Smooth muscle cell (in vitro differentiated cells): ENCODE data around the gene NCS1. TPM values are rescaled to one million over a fixed set of nuclear protein-coding genes. Genes with fewer than 3 reads are reported as not detected.

ENCODE experiments used
- DNase-seq: peaks from one replicate; lab custom pipeline; 2025; ENCODE audit not compliant: unreplicated experiment; lab: John Stamatoyannopoulos, UW
- H2AFZ ChIP-seq: fragments of 200-600 bp; sonication (generic); 2 replicates; pipeline ENCODE4 v1.6.0; 2016; ENCODE audit warnings: antibody characterized with exemption, low read depth, mild to moderate bottlenecking
- H3F3A ChIP-seq: fragments of 200-600 bp; sonication (generic); 2 replicates; pipeline ENCODE4 v1.6.0; 2017; ENCODE audit warnings: antibody characterized with exemption, low read depth
- H3K27ac ChIP-seq: fragments of 200-600 bp; sonication (generic); 2 replicates; pipeline ENCODE4 v1.5.1; 2016; ENCODE audit warnings: low read depth, mild to moderate bottlenecking
- H3K27me3 ChIP-seq: fragments of 200-600 bp; sonication (generic); 2 replicates; pipeline ENCODE4 v1.6.1; 2016; ENCODE audit warnings: low read depth, mild to moderate bottlenecking
- H3K36me3 ChIP-seq: fragments of 200-600 bp; sonication (generic); 2 replicates; pipeline ENCODE4 v1.5.1; 2016; ENCODE audit warnings: low read depth
- H3K4me1 ChIP-seq: fragments of 200-600 bp; sonication (generic); 2 replicates; pipeline ENCODE4 v1.5.1; 2016; ENCODE audit warnings: low read depth
- H3K4me2 ChIP-seq: fragments of 200-600 bp; sonication (generic); 2 replicates; pipeline ENCODE4 v1.6.0; 2016; ENCODE audit warnings: mild to moderate bottlenecking
- H3K4me3 ChIP-seq: fragments of 200-600 bp; sonication (generic); 2 replicates; pipeline ENCODE4 v1.5.1; 2016; ENCODE audit warnings: mild to moderate bottlenecking
- H3K79me2 ChIP-seq: fragments of 200-600 bp; sonication (generic); 2 replicates; pipeline ENCODE4 v1.6.0; 2016; ENCODE audit warnings: low read depth, mild to moderate bottlenecking
- H3K9ac ChIP-seq: fragments of 200-600 bp; sonication (generic); 2 replicates; pipeline ENCODE4 v1.6.0; 2016; ENCODE audit warnings: low read depth
- H3K9me3 ChIP-seq: fragments of 200-600 bp; sonication (generic); replicated peaks from 2 replicates; pipeline ENCODE4 v1.5.1; 2016; ENCODE audit warnings: low read depth
- H4K20me1 ChIP-seq: fragments of 200-600 bp; sonication (generic); 2 replicates; pipeline ENCODE4 v1.6.0; 2016; ENCODE audit warnings: low read depth
- WGBS: methylation state at CpG from one replicate; pipeline ENCODE4 v1.1.7; 2016; ENCODE audit warnings: low lambda C conversion rate; 5-methylcytosine and 5-hydroxymethylcytosine counted together
- polyA plus RNA-seq: library from polyadenylated mRNA; unstranded; fragments of >200 nt; fragmentation: Nextera tagmentation; extraction: Ambion mirVana; gene quantifications from 2 replicates; pipeline ENCODE4 v1.2.1, GENCODE V29; 2016
- total RNA-seq: library from RNA; depleted of rRNA; stranded (reverse); fragments of >200 nt; gene quantifications from 2 replicates; pipeline ENCODE4 v1.2.3, GENCODE V29; 2014
- TF ChIP-seq, protein P1 (sequence below): fragments of 200-600 bp; sonication (generic); IDR thresholded peaks from 2 replicates; pipeline ENCODE4 v1.5.1; 2017; ENCODE audit warnings: borderline replicate concordance, mild to moderate bottlenecking, antibody characterized with exemption; ENCODE audit not compliant: insufficient read depth, poor library complexity, severe bottlenecking

NCS1 gene
- total and polyA plus RNA-seq, 2 experiments from 2014 or later = 28.0 to 59.3 TPM

DNA sequence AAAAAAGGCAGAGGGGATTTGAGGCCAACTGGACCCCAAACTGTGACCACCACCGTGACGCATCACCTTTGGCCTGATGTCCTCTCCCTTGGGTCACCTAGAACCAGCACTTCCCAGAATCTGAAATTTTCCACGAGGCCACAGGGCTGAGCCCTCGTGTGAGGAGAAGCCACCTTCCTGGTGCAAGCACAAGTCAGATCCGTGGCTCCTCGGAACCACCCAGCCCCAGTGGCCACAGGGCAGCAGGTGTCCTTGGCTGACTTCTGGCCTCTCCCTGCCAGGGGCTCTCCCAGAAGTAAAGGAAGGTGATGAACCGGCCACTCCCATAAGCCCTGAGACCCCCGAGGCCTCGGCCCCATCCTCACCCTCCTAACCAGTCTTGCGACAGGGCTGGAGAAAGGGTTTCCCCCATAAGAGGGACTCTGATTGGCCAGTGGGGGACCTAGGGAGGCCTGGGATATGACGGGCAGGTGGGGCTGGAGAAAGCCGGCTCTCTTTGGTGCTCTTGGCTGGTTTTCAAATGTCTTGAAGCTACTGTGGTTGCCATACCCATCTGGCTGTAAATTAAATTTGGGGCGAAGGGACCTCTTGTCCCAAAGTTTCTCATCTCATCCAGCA is 72.5 kb downstream of the NCS1 start:
- Histone ChIP-seq H3K79me2 (no peaks in the 10 kb centered on the region), H2AFZ (no peak overlapping the region), H3K9ac (no peak overlapping the region), H3K27ac (no peak overlapping the region), H4K20me1 (no peaks in the 10 kb centered on the region), H3K4me2 (no peak overlapping the region), H3K4me1 (peaks cover 3% of the 10 kb centered on the region), H3F3A (no peaks in the 10 kb centered on the region), H3K9me3 (no peaks in the 10 kb centered on the region), H3K27me3 (peaks cover 6% of the 10 kb centered on the region), H3K36me3 (no peaks in the 10 kb centered on the region), H3K4me3 (no peak overlapping the region)
- DNase-seq = no peak
- TF ChIP-seq, protein P1, sequence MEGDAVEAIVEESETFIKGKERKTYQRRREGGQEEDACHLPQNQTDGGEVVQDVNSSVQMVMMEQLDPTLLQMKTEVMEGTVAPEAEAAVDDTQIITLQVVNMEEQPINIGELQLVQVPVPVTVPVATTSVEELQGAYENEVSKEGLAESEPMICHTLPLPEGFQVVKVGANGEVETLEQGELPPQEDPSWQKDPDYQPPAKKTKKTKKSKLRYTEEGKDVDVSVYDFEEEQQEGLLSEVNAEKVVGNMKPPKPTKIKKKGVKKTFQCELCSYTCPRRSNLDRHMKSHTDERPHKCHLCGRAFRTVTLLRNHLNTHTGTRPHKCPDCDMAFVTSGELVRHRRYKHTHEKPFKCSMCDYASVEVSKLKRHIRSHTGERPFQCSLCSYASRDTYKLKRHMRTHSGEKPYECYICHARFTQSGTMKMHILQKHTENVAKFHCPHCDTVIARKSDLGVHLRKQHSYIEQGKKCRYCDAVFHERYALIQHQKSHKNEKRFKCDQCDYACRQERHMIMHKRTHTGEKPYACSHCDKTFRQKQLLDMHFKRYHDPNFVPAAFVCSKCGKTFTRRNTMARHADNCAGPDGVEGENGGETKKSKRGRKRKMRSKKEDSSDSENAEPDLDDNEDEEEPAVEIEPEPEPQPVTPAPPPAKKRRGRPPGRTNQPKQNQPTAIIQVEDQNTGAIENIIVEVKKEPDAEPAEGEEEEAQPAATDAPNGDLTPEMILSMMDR = no peak
- 94% methylated on average over 13 of the region's 13 CpGs for WGBS

DNA sequence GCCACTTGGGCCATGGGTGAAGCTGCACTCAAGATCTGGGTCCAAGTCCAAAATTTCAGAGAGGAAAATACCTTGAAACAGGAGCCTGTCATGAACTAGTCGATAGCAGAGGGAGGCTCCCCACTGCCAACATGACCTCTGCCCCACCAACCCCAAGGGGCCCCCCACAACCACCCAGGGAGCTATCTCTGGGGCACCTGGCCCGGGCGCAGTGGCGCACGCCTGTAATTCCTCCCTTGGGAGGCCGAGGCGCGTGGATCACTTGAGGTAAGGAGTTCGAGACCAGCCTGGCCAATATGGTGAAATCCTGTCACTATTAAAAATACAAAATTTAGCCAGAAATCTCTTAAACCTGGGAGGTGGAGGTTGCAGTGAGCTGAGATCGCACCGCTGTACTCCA is 73.3 kb downstream of the NCS1 start:
- 94% methylated on average over 11 of the region's 11 CpGs for WGBS
- Histone ChIP-seq H3K27ac (no peak overlapping the region), H3K4me2 (no peak overlapping the region), H3K9me3 (no peaks in the 10 kb centered on the region), H4K20me1 (no peaks in the 10 kb centered on the region), H2AFZ (no peak overlapping the region), H3K27me3 (peaks cover 11% of the 10 kb centered on the region), H3K79me2 (no peaks in the 10 kb centered on the region), H3F3A (no peaks in the 10 kb centered on the region), H3K4me3 (no peak overlapping the region), H3K9ac (no peak overlapping the region), H3K36me3 (no peaks in the 10 kb centered on the region), H3K4me1 (peaks cover 3% of the 10 kb centered on the region)
- no peak for DNase-seq
- TF ChIP-seq, protein P1 = no peak

DNA sequence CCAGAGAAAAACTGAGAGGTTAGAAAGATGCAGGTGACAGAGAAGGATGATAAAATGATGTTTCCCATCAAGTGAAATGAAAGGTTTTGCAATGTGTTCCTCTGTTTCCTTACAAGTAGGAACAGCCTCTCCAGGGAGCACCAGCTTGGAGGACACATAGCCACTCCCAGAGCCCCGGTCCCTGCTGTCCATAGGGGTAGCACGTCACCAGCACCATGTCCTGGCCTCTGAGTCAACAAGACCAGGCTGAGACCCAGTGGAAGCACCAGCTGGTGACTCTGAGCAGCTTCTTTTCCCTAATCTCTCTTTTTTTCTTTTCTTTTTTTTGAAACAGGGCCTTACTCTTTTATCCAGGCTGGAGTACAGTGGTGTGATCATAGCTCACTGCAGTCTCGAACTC is 73.9 kb downstream of the NCS1 start:
- WGBS = 81% methylated on average over 3 of the region's 3 CpGs

More for the DNA sequence above, 73.9 kb downstream of the NCS1 start:
- H3K9ac ChIP-seq = no peak overlapping the region
- H3F3A ChIP-seq = no peaks in the 10 kb centered on the region
- H3K4me1 ChIP-seq = peaks cover 3% of the 10 kb centered on the region
- TF ChIP-seq, protein P1 = no peak
- no peak for DNase-seq
- no peak overlapping the region for H2AFZ ChIP-seq
- no peaks in the 10 kb centered on the region for H3K36me3 ChIP-seq
- H3K4me2 ChIP-seq = no peak overlapping the region
- no peaks in the 10 kb centered on the region for H3K79me2 ChIP-seq
- H3K27me3 ChIP-seq = peaks cover 11% of the 10 kb centered on the region
- no peak overlapping the region for H3K4me3 ChIP-seq
- H4K20me1 ChIP-seq = no peaks in the 10 kb centered on the region
- no peak overlapping the region for H3K27ac ChIP-seq
- no peaks in the 10 kb centered on the region for H3K9me3 ChIP-seq
